ENCODE measurements around the gene TMEM200A.

DNA sequence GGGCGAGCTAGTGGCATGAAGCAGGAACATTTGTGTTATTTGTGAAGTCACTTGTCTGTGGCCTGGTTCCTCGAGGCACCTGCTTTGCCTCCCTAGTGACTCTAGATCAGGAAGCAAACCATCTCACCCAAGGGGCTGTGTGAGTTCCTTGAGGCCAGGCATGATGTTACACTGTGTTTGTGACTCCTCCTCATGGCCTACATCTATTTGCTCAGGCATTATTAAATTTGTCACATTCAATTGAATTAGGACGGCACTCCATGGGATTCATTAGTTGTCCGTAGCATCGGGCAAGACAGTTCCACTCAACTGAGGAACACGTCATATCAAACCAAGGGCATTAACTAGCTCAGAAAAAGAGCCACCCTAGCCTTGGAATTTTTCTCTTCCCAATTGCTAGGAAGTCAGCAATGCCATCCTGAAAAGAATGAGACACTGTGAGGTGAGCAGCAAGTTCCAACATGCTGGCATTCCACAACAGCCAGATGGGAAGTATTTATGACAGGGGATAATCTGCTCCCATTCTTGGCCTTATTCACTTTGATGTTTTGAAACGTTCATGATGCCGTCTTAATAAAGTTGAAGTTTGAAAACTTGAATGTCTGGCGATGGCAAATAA is 17.2 kb downstream of the TMEM200A start:
- TF ChIP-seq, protein P1, sequence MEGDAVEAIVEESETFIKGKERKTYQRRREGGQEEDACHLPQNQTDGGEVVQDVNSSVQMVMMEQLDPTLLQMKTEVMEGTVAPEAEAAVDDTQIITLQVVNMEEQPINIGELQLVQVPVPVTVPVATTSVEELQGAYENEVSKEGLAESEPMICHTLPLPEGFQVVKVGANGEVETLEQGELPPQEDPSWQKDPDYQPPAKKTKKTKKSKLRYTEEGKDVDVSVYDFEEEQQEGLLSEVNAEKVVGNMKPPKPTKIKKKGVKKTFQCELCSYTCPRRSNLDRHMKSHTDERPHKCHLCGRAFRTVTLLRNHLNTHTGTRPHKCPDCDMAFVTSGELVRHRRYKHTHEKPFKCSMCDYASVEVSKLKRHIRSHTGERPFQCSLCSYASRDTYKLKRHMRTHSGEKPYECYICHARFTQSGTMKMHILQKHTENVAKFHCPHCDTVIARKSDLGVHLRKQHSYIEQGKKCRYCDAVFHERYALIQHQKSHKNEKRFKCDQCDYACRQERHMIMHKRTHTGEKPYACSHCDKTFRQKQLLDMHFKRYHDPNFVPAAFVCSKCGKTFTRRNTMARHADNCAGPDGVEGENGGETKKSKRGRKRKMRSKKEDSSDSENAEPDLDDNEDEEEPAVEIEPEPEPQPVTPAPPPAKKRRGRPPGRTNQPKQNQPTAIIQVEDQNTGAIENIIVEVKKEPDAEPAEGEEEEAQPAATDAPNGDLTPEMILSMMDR (IDR thresholded peaks at IDR 0.05) = no peak
- no peak for TF ChIP-seq POLR2A (IDR thresholded peaks at IDR 0.05)

Data from sigmoid colon (tissue), 3 donors.